Natural killer cell (primary cell): Measurements from ENCODE around the gene NUDT5. TPM values are rescaled to one million over a fixed set of nuclear protein-coding genes. Genes with fewer than 3 reads are reported as not detected.
"Not testable (repeated sequence)": the region's sequence is repeated elsewhere in the genome, so short reads cannot be mapped to it uniquely, and the experiment has no call there.

Experiments used
- ATAC-seq, 3 donors: fragments of 150-1000 bp in 2 of 3; fragments of 200-7000 bp in 1 of 3; cut with Tn5 transposase; 1 replicate in 1 of 3; 2 replicates in 2 of 3; pipeline ENCODE4 v1.10.0; 2021; ENCODE audit warnings: mild to moderate bottlenecking in 2 of 3, moderate library complexity in 2 of 3
- DNase-seq, 2 donors: peaks; one replicate each; pipeline versions ENCODE4 v3.0.0 to v3.0.0-alpha.2; 2013 to 2021; ENCODE audit warnings: mixed read lengths in 1 of 2
- H3K27ac ChIP-seq: one replicate; pipeline ENCODE4 v1.5.1; 2013; ENCODE audit warnings: mild to moderate bottlenecking, low read length
- H3K27me3 ChIP-seq: one replicate; pipeline ENCODE4 v1.6.1; 2013; ENCODE audit warnings: low read length; ENCODE audit not compliant: control insufficient read depth, insufficient read depth
- H3K36me3 ChIP-seq: one replicate; pipeline ENCODE4 v1.6.1; 2013; ENCODE audit warnings: low read length; ENCODE audit not compliant: control insufficient read depth, insufficient read depth
- H3K4me1 ChIP-seq: one replicate; pipeline ENCODE4 v1.6.1; 2013; ENCODE audit warnings: low read length; ENCODE audit not compliant: control insufficient read depth, insufficient read depth
- H3K4me3 ChIP-seq: one replicate; pipeline ENCODE4 v1.5.1; 2013; ENCODE audit warnings: low read length
- H3K9me3 ChIP-seq: one replicate; pipeline ENCODE4 v1.6.1; 2013; ENCODE audit warnings: low read length; ENCODE audit not compliant: control insufficient read depth, insufficient read depth
- H3K27ac Mint-ChIP-seq, 2 donors: one replicate each; pipeline ENCODE4 v1.8.0; 2022; ENCODE audit warnings: mild to moderate bottlenecking in 2 of 2, mixed read lengths in 2 of 2, moderate library complexity in 1 of 2
- H3K27me3 Mint-ChIP-seq, 2 donors: one replicate each; pipeline ENCODE4 v1.8.0; 2022; ENCODE audit warnings: low read depth in 2 of 2, mixed read lengths in 2 of 2
- H3K36me3 Mint-ChIP-seq: one replicate; pipeline ENCODE4 v1.8.0; 2022; ENCODE audit warnings: mixed read lengths
- H3K4me1 Mint-ChIP-seq, 2 donors: one replicate each; pipeline ENCODE4 v1.8.0; 2022; ENCODE audit warnings: mixed read lengths in 2 of 2
- H3K4me3 Mint-ChIP-seq: one replicate; pipeline ENCODE4 v1.8.0; 2022; ENCODE audit warnings: mild to moderate bottlenecking, moderate library complexity, mixed read lengths
- H3K9me3 Mint-ChIP-seq, 2 donors: one replicate each; pipeline ENCODE4 v1.8.0; 2022; ENCODE audit warnings: mixed read lengths in 2 of 2
- CTCF ChIP-seq: fragments of 200-600 bp; IDR thresholded peaks from one replicate; pipeline ENCODE4 v1.8.0; 2022; ENCODE audit warnings: antibody characterized with exemption
- WGBS: methylation state at CpG from one replicate; pipeline ENCODE4 v1.1.7; 2013; ENCODE audit warnings: missing lambda C conversion rate; ENCODE audit not compliant: insufficient coverage; 5-methylcytosine and 5-hydroxymethylcytosine counted together
- intact Hi-C: fragments of 100-400 bp; cut with micrococcal nuclease; formaldehyde crosslinking; loops from one replicate; pipeline ENCODE4 v1.14.2; 2022
- total RNA-seq, 4 donors: library from RNA; stranded (reverse); fragments of 120-200 nt in 1 of 4; gene quantifications; one replicate each; pipeline versions ENCODE4 v1.2.3 to v1.2.4, GENCODE V29; 2013 to 2022

Gene NUDT5
- total RNA-seq, 3 donors from 2014 or later (not counting 1 experiment from before 2014, with no cell fraction given) = 25.7 to 39.1 (median 29.4) TPM

DNA sequence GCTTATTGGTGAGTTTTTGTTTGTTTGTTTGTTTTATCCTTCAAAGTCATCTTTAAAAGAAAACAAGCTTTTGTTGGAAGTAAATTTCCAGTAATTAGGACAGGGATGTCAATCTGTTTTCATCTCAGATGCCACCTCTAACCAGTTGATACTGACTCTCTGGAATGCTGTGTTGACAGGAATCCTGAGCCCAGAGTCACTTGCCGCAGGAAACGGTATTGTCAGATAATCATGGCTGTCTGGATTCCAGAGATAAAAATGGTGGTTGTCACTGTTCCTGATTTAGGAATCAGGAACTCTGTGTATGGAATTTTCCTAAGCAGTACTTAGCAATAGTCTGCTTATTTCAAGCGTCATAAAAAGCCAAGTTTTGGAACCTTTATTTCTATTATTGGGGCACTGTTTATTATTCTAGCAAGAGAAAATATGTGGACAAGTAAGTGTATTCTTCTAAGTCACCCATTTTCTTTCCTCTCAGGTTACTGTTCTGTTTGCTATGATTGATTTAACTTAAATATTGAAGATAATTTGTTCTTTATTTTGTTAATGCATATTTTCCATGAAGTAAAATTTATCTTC is 39.5 kb upstream of the NUDT5 start:
- intact Hi-C loops = no loop called here
- no peak overlapping the region for H3K4me3 Mint-ChIP-seq
- H3K27ac ChIP-seq = no peak overlapping the region
- no peak for TF ChIP-seq CTCF
- no peak for DNase-seq
- peaks cover 64% of the 10 kb centered on the region for H3K36me3 ChIP-seq
- ATAC-seq = no peak
- no peaks in the 10 kb centered on the region for H3K9me3 Mint-ChIP-seq
- no peaks in the 10 kb centered on the region for H3K9me3 ChIP-seq
- no peak overlapping the region for H3K27ac Mint-ChIP-seq
- no peak overlapping the region for H3K4me3 ChIP-seq
- no peaks in the 10 kb centered on the region for H3K4me1 ChIP-seq
- peaks cover 27% of the 10 kb centered on the region for H3K36me3 Mint-ChIP-seq
- WGBS = 100% methylated on average over 2 of the region's 3 CpGs
- no peaks in the 10 kb centered on the region for H3K27me3 Mint-ChIP-seq
- H3K27me3 ChIP-seq = no peaks in the 10 kb centered on the region
- no peaks in the 10 kb centered on the region for H3K4me1 Mint-ChIP-seq

DNA sequence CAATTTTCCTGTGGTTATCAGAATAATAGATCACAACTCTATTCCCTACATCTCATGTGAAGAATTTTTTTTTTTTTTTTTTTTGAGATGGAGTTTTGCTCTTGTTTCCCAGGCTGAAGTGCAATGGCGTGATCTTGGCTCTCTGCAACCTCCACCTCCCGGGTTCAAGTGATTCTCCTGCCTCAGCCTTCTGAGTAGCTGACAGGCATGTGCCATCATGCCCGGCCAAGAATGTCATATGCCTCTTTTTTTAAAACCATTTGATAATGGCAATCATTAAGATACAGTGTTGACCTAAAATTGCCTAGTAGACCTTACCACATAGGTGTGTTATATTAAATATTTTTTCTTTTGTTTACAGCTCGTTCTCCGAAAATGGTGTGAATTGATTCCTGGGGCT is 39.0 kb upstream of the NUDT5 start:
- DNase-seq, H3K27ac Mint-ChIP-seq: not testable (repeated sequence)

DNA sequence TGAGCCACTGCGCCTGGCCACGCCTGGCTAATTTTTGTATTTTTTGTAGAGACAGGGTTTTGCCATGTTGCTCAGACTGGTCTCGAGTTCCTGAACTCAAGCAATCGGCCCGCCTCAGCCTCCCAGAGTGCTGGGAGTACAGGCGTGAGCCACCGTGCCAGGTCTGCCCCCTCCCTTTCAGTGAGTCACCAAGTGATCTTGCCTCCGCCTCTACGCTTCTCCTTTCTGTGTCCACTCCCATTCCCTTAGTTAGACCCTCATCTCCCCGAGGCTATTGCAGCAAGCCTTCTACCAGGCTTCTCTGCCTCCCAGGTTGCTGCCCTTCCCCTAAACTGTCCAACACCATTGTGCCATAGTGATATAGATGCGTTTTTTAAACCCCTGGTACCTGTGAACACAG is 33.2 kb upstream of the NUDT5 start:
- intact Hi-C loops = no loop called here
- ATAC-seq (no peak), DNase-seq (no peak)
- H3K27me3 Mint-ChIP-seq = no peaks in the 10 kb centered on the region
- Histone ChIP-seq H3K36me3 (peaks cover 36% of the 10 kb centered on the region), H3K27me3 (no peaks in the 10 kb centered on the region), H3K4me3 (no peak overlapping the region), H3K27ac (no peak overlapping the region), H3K9me3 (no peaks in the 10 kb centered on the region), H3K4me1 (no peaks in the 10 kb centered on the region)
- TF ChIP-seq CTCF = no peak
- peaks cover 13% of the 10 kb centered on the region for H3K36me3 Mint-ChIP-seq
- H3K9me3 Mint-ChIP-seq = no peaks in the 10 kb centered on the region
- 97% methylated on average over 11 of the region's 11 CpGs for WGBS
- no peak overlapping the region for H3K27ac Mint-ChIP-seq
- H3K4me3 Mint-ChIP-seq = no peak overlapping the region
- no peaks in the 10 kb centered on the region for H3K4me1 Mint-ChIP-seq

More for the DNA sequence above, 39.0 kb upstream of the NUDT5 start:
- H3K4me1 ChIP-seq, H3K4me3 ChIP-seq, H3K27me3 ChIP-seq, intact Hi-C loops, H3K4me3 Mint-ChIP-seq, H3K9me3 ChIP-seq, H3K27me3 Mint-ChIP-seq, H3K4me1 Mint-ChIP-seq, H3K9me3 Mint-ChIP-seq, H3K27ac ChIP-seq, ATAC-seq: not testable (repeated sequence)
- peaks cover 66% of the 10 kb centered on the region for H3K36me3 ChIP-seq
- WGBS = 99% methylated on average over 5 of the region's 5 CpGs
- peaks cover 28% of the 10 kb centered on the region for H3K36me3 Mint-ChIP-seq

DNA sequence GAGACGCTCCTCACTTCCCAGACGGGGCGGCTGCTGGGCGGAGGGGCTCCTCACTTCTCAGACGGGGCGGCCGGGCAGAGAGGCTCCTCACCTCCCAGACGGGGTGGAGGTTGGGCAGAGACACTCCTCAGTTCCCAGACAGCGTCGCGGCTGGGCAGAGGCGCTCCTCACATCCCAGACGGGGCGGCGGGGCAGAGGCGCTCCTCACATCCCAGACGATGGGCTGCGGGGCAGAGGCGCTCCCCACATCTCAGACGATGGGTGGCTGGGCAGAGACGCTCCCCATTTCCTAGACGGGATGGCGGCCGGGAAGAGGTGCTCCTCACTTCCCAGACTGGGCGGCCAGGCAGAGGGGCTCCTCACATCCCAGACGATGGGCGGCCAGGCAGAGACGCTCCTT is 30.7 kb upstream of the NUDT5 start:
- DNase-seq, H3K4me3 Mint-ChIP-seq, H3K4me3 ChIP-seq, H3K27ac ChIP-seq, H3K27ac Mint-ChIP-seq, H3K9me3 Mint-ChIP-seq, H3K36me3 Mint-ChIP-seq, ATAC-seq, H3K4me1 ChIP-seq, intact Hi-C loops, H3K9me3 ChIP-seq, H3K27me3 ChIP-seq, H3K4me1 Mint-ChIP-seq, H3K27me3 Mint-ChIP-seq: not testable (repeated sequence)
- H3K36me3 ChIP-seq = peaks cover 29% of the 10 kb centered on the region
- whole genome bisulfite sequencing = 95% methylated on average over 28 of the region's 28 CpGs
